Articular chondrocyte of knee joint (primary cell): ENCODE results near the gene ECT2. TPM values are rescaled to one million over a fixed set of nuclear protein-coding genes. Genes with fewer than 3 reads are reported as not detected.

Experiments used
- small RNA-seq: library from RNA; depleted of rRNA; stranded (forward); fragments of <200 nt; gene quantifications from one replicate; pipeline ENCODE3, GENCODE V24; 2012
- total RNA-seq: library from RNA; depleted of rRNA; stranded (reverse); fragments of >200 nt; gene quantifications from 2 replicates; pipeline ENCODE4 v1.2.3, GENCODE V29; 2012

The ECT2 gene
- 41.2 and 46.6 TPM in 2 replicates for total RNA-seq

GRCh38 chr3:172750368-172751174 is at the start of gene ECT2:
ECT2 (plus strand) TSS chr3:172750726; CDS start chr3:172754531, 3,805 bp downstream.

GRCh38 chr3:172710664-172711453 is 39.7 kb upstream of the ECT2 start, which contains the start of gene NCEH1:
NCEH1 (minus strand) TSS chr3:172711067; CDS start chr3:172710984, 83 bp downstream.

Small RNAs within 50 kb of the gene (small RNA-seq; reads per million reads assigned to genes)
- not detected for gene AC108667.1
- gene RF00139 = not detected
- gene RNU4-4P = not detected
- not detected for gene RNU6-547P

Other genes starting within 250 kb of the ECT2 start
- 4.3 and 8.6 TPM in 2 replicates for gene TNFSF10, start 227.3 kb upstream of the ECT2 start, total RNA-seq
- 27.4 and 29.9 TPM in 2 replicates for gene NCEH1, start 39.7 kb upstream of the ECT2 start, total RNA-seq